ENCODE data around the gene TRABD2B.

The TRABD2B gene

GRCh38 chr1:47837056-47837830 lies 159.9 kb downstream of the TRABD2B start:
- no peak for TF ChIP-seq CTCF (IDR thresholded peaks at IDR 0.05; ENCODE audit: poor library complexity, severe bottlenecking)
- ATAC-seq (ENCODE audit: low read depth) = no peak
- no peak for DNase-seq (ENCODE audit: low spot score)

GRCh38 chr1:47835409-47835808 lies 161.8 kb downstream of the TRABD2B start:
- Histone ChIP-seq H3K27ac (ENCODE audit: poor library complexity, severe bottlenecking) (no peak overlapping the region), H3K4me3 (ENCODE audit: severe bottlenecking) (no peak overlapping the region), H3K4me1 (ENCODE audit: insufficient read depth, poor library complexity, severe bottlenecking) (no peaks in the 10 kb centered on the region), H3K9me3 (ENCODE audit: severe bottlenecking) (no peaks in the 10 kb centered on the region), H3K27me3 (ENCODE audit: insufficient read depth, poor library complexity, severe bottlenecking) (no peaks in the 10 kb centered on the region), H3K36me3 (ENCODE audit: low read depth) (no peaks in the 10 kb centered on the region)
- no peak for TF ChIP-seq CTCF (IDR thresholded peaks at IDR 0.05; ENCODE audit: poor library complexity, severe bottlenecking)
- DNase-seq (ENCODE audit: low spot score) (no peak), ATAC-seq (ENCODE audit: low read depth) (no peak)

More at GRCh38 chr1:47837056-47837830, 159.9 kb downstream of the TRABD2B start:
- Histone ChIP-seq H3K9me3 (ENCODE audit: severe bottlenecking) (no peaks in the 10 kb centered on the region), H3K4me1 (ENCODE audit: insufficient read depth, poor library complexity, severe bottlenecking) (no peaks in the 10 kb centered on the region), H3K4me3 (ENCODE audit: severe bottlenecking) (no peak overlapping the region), H3K27me3 (ENCODE audit: insufficient read depth, poor library complexity, severe bottlenecking) (no peaks in the 10 kb centered on the region), H3K27ac (ENCODE audit: poor library complexity, severe bottlenecking) (no peak overlapping the region), H3K36me3 (ENCODE audit: low read depth) (no peaks in the 10 kb centered on the region)

GRCh38 chr1:47834326-47834725 lies 162.9 kb downstream of the TRABD2B start:
- no peaks in the 10 kb centered on the region for H3K27me3 ChIP-seq (ENCODE audit: insufficient read depth, poor library complexity, severe bottlenecking)
- TF ChIP-seq CTCF (IDR thresholded peaks at IDR 0.05; ENCODE audit: poor library complexity, severe bottlenecking) = no peak
- H3K4me3 ChIP-seq (ENCODE audit: severe bottlenecking) = no peak overlapping the region
- ATAC-seq (ENCODE audit: low read depth) = no peak
- H3K36me3 ChIP-seq (ENCODE audit: low read depth) = no peaks in the 10 kb centered on the region
- H3K4me1 ChIP-seq (ENCODE audit: insufficient read depth, poor library complexity, severe bottlenecking) = no peaks in the 10 kb centered on the region
- no peak for DNase-seq (ENCODE audit: low spot score)
- H3K9me3 ChIP-seq (ENCODE audit: severe bottlenecking) = no peaks in the 10 kb centered on the region
- H3K27ac ChIP-seq (ENCODE audit: poor library complexity, severe bottlenecking) = no peak overlapping the region

- no peak overlapping the region for H3K4me3 ChIP-seq (ENCODE audit: severe bottlenecking)
- ATAC-seq (ENCODE audit: low read depth) (no peak), DNase-seq (ENCODE audit: low spot score) (no peak)
- no peaks in the 10 kb centered on the region for H3K36me3 ChIP-seq (ENCODE audit: low read depth)
- no peaks in the 10 kb centered on the region for H3K9me3 ChIP-seq (ENCODE audit: severe bottlenecking)
- no peaks in the 10 kb centered on the region for H3K4me1 ChIP-seq (ENCODE audit: insufficient read depth, poor library complexity, severe bottlenecking)
- no peak overlapping the region for H3K27ac ChIP-seq (ENCODE audit: poor library complexity, severe bottlenecking)
- H3K27me3 ChIP-seq (ENCODE audit: insufficient read depth, poor library complexity, severe bottlenecking) = no peaks in the 10 kb centered on the region
- no peak for TF ChIP-seq CTCF (IDR thresholded peaks at IDR 0.05; ENCODE audit: poor library complexity, severe bottlenecking)
Observed at GRCh38 chr1:47830641-47831333, 166.4 kb downstream of the TRABD2B start.

- no peaks in the 10 kb centered on the region for H3K4me1 ChIP-seq (ENCODE audit: insufficient read depth, poor library complexity, severe bottlenecking)
Observed at GRCh38 chr1:47830021-47830420, 167.2 kb downstream of the TRABD2B start.

More at GRCh38 chr1:47830021-47830420, 167.2 kb downstream of the TRABD2B start:
- ATAC-seq (ENCODE audit: low read depth) (no peak), DNase-seq (ENCODE audit: low spot score) (no peak)
- Histone ChIP-seq H3K4me3 (ENCODE audit: severe bottlenecking) (no peak overlapping the region), H3K27ac (ENCODE audit: poor library complexity, severe bottlenecking) (no peak overlapping the region), H3K27me3 (ENCODE audit: insufficient read depth, poor library complexity, severe bottlenecking) (no peaks in the 10 kb centered on the region), H3K9me3 (ENCODE audit: severe bottlenecking) (no peaks in the 10 kb centered on the region), H3K36me3 (ENCODE audit: low read depth) (no peaks in the 10 kb centered on the region)
- TF ChIP-seq CTCF (IDR thresholded peaks at IDR 0.05; ENCODE audit: poor library complexity, severe bottlenecking) = no peak

All from RWPE2 (cell line).